H9 (cell line): ENCODE results near the gene QSER1. TPM values are rescaled to one million over a fixed set of nuclear protein-coding genes. Genes with fewer than 3 reads are reported as not detected.

Source experiments
- DNase-seq: peaks from one replicate; pipeline ENCODE4 v3.0.0-alpha.2; 2017
- H2AFZ ChIP-seq: one replicate; pipeline ENCODE4 v1.6.1; 2013; ENCODE audit warnings: mild to moderate bottlenecking, low read length, control low read depth, moderate library complexity
- H2AK5ac ChIP-seq: 2 replicates; pipeline ENCODE4 v1.6.1; 2013; ENCODE audit warnings: low read length, control low read depth, mixed read lengths; ENCODE audit not compliant: insufficient read length
- H2BK120ac ChIP-seq: one replicate; pipeline ENCODE4 v1.6.1; 2013; ENCODE audit warnings: low read depth, mild to moderate bottlenecking, low read length, control low read depth, inconsistent platforms; ENCODE audit not compliant: poor library complexity, severe bottlenecking
- H2BK12ac ChIP-seq: 2 replicates; pipeline ENCODE4 v1.6.1; 2013; ENCODE audit warnings: low read length, control low read depth, mixed read lengths, low read depth; ENCODE audit not compliant: insufficient read length
- H2BK15ac ChIP-seq: 2 replicates; pipeline ENCODE4 v1.6.1; 2013; ENCODE audit warnings: low read depth, low read length, control low read depth
- H2BK20ac ChIP-seq: one replicate; pipeline ENCODE4 v1.6.1; 2013; ENCODE audit warnings: low read depth, mild to moderate bottlenecking, low read length, control low read depth, inconsistent platforms; ENCODE audit not compliant: poor library complexity, severe bottlenecking
- H2BK5ac ChIP-seq: 2 replicates; pipeline ENCODE4 v1.6.1; 2013; ENCODE audit warnings: low read length, control low read depth, mixed read lengths; ENCODE audit not compliant: insufficient read length
- H3K14ac ChIP-seq: 2 replicates; pipeline ENCODE4 v1.6.1; 2013; ENCODE audit warnings: low read length, control low read depth; ENCODE audit not compliant: insufficient read depth
- H3K18ac ChIP-seq: 2 replicates; pipeline ENCODE4 v1.6.1; 2013; ENCODE audit warnings: low read depth, mild to moderate bottlenecking, mixed read lengths, low read length, control low read depth; ENCODE audit not compliant: insufficient read length
- H3K23ac ChIP-seq: 2 replicates; pipeline ENCODE4 v1.6.1; 2013; ENCODE audit warnings: low read length, control low read depth, mixed read lengths, low read depth; ENCODE audit not compliant: insufficient read length
- H3K23me2 ChIP-seq: 2 replicates; pipeline ENCODE4 v1.6.1; 2013; ENCODE audit warnings: low read depth, mild to moderate bottlenecking, mixed read lengths, low read length, control low read depth; ENCODE audit not compliant: insufficient read length, poor library complexity, severe bottlenecking
- H3K27ac ChIP-seq: 2 replicates; pipeline ENCODE4 v1.5.1; 2013; ENCODE audit warnings: low read length, control low read depth, mixed read lengths, low read depth; ENCODE audit not compliant: insufficient read length
- H3K27me3 ChIP-seq: 2 replicates; pipeline ENCODE4 v1.6.1; 2013; ENCODE audit warnings: low read length, control low read depth, inconsistent platforms; ENCODE audit not compliant: insufficient read depth
- H3K4ac ChIP-seq: 2 replicates; pipeline ENCODE4 v1.6.1; 2013; ENCODE audit warnings: low read depth, mild to moderate bottlenecking, control low read depth, inconsistent platforms, low read length, moderate library complexity
- H3K4me1 ChIP-seq: 2 replicates; pipeline ENCODE4 v1.6.1; 2013; ENCODE audit warnings: low read length, control low read depth, inconsistent platforms; ENCODE audit not compliant: insufficient read depth
- H3K4me2 ChIP-seq: 2 replicates; pipeline ENCODE4 v1.6.1; 2013; ENCODE audit warnings: low read length, control low read depth, mixed read lengths; ENCODE audit not compliant: insufficient read length, insufficient read depth
- H3K56ac ChIP-seq: 2 replicates; pipeline ENCODE4 v1.6.1; 2013; ENCODE audit warnings: low read depth, mild to moderate bottlenecking, mixed read lengths, low read length, control low read depth; ENCODE audit not compliant: insufficient read length
- H3K79me1 ChIP-seq: 2 replicates; pipeline ENCODE4 v1.6.1; 2013; ENCODE audit warnings: low read depth, mild to moderate bottlenecking, moderate library complexity, low read length, control low read depth, inconsistent platforms; ENCODE audit not compliant: insufficient read depth, poor library complexity, severe bottlenecking
- H3K79me2 ChIP-seq: 2 replicates; pipeline ENCODE4 v1.6.1; 2013; ENCODE audit warnings: low read length, control low read depth, inconsistent platforms; ENCODE audit not compliant: insufficient read depth
- H3K9ac ChIP-seq: 2 replicates; pipeline ENCODE4 v1.6.1; 2013; ENCODE audit warnings: low read length, control low read depth, mixed read lengths; ENCODE audit not compliant: insufficient read length; ENCODE audit errors: extremely low read depth
- H3K9me3 ChIP-seq: one replicate; pipeline ENCODE4 v1.6.1; 2013; ENCODE audit warnings: low read depth, low read length, inconsistent platforms; ENCODE audit not compliant: control insufficient read depth
- H3T11ph ChIP-seq: one replicate; pipeline ENCODE4 v1.6.1; 2013; ENCODE audit warnings: mild to moderate bottlenecking, low read length, control low read depth, inconsistent platforms
- H4K20me1 ChIP-seq: one replicate; pipeline ENCODE4 v1.6.1; 2013; ENCODE audit not compliant: control insufficient read depth, insufficient read length, insufficient read depth
- H4K5ac ChIP-seq: 2 replicates; pipeline ENCODE4 v1.6.1; 2013; ENCODE audit warnings: low read depth, mild to moderate bottlenecking, mixed read lengths, low read length, control low read depth; ENCODE audit not compliant: insufficient read length
- H4K8ac ChIP-seq: replicated peaks from 2 replicates; pipeline ENCODE4 v1.6.1; 2013; ENCODE audit warnings: low read length, control low read depth, mixed read lengths, low read depth; ENCODE audit not compliant: insufficient read length
- H4K91ac ChIP-seq: 2 replicates; pipeline ENCODE4 v1.6.1; 2013; ENCODE audit warnings: low read depth, mild to moderate bottlenecking, moderate library complexity, mixed read lengths, low read length, control low read depth; ENCODE audit not compliant: insufficient read length
- H3K27ac Mint-ChIP-seq, 3 experiments: 2 replicates in 2 of 3; 3 replicates in 1 of 3; pipeline ENCODE4 v1.8.0; 2020 to 2021; ENCODE audit warnings: mixed read lengths in 3 of 3, mild to moderate bottlenecking in 1 of 3, moderate library complexity in 1 of 3
- H3K27me3 Mint-ChIP-seq: 2 replicates; pipeline ENCODE4 v1.8.0; 2021; ENCODE audit warnings: low read depth, mild to moderate bottlenecking, moderate library complexity, mixed read lengths
- H3K36me3 Mint-ChIP-seq, 3 experiments: 2 replicates in 2 of 3; 3 replicates in 1 of 3; pipeline ENCODE4 v1.8.0; 2020 to 2021; ENCODE audit warnings: low read depth in 3 of 3, mixed read lengths in 3 of 3; ENCODE audit not compliant: insufficient read depth in 1 of 3
- H3K4me1 Mint-ChIP-seq, 2 experiments: 2 replicates each; pipeline ENCODE4 v1.8.0; 2020; ENCODE audit warnings: mixed read lengths in 2 of 2
- H3K4me3 Mint-ChIP-seq, 2 experiments: 2 replicates in 1 of 2; 3 replicates in 1 of 2; pipeline ENCODE4 v1.8.0; 2020 to 2021; ENCODE audit warnings: mild to moderate bottlenecking in 2 of 2, mixed read lengths in 2 of 2, moderate library complexity in 1 of 2
- H3K9me3 Mint-ChIP-seq, 2 experiments: 2 replicates in 1 of 2; 3 replicates in 1 of 2; pipeline ENCODE4 v1.8.0; 2020; ENCODE audit warnings: mild to moderate bottlenecking in 2 of 2, mixed read lengths in 2 of 2, moderate library complexity in 1 of 2
- WGBS: extraction: QIAGEN DNeasy Blood & Tissue Kit; methylation state at CpG from one replicate; pipeline ENCODE4 v1.1.7; 2013; ENCODE audit warnings: missing lambda C conversion rate, low lambda C conversion rate, mixed read lengths; ENCODE audit not compliant: insufficient read length; ENCODE audit errors: extremely low coverage; 5-methylcytosine and 5-hydroxymethylcytosine counted together
- total RNA-seq: library from RNA; stranded (reverse); gene quantifications from 2 replicates; pipeline ENCODE4 v1.2.1, GENCODE V29; 2021
- TF ChIP-seq, protein P1 (sequence below): fragments of 200-600 bp; sonication (generic); conservative IDR thresholded peaks from 3 replicates; pipeline ENCODE4 v1.8.0; 2021; ENCODE audit warnings: antibody characterized with exemption, mild to moderate bottlenecking

The QSER1 gene
- total RNA-seq, 1 experiment from 2014 or later = 139 TPM

DNA sequence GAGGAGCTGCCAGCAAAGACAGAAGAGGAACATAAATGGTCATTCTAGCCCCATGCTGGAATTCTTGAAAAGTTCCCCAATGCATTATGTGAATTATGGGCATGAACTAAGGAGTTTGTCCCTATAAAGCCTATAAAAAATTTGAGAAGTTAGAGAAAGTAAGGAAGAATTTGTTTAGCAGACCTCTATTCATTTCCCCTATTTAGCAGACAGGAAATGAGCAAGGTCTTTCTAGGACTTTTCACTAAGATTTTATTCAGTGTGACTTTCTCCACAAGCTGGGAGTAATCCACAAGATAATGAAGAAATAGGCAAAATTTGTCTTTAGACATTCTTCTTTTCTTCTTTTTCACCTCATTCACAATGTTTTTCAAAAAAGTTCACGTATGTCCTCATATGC is 42.9 kb upstream of the QSER1 start:
- H2BK20ac ChIP-seq = no peak overlapping the region
- no peak for DNase-seq
- no peak overlapping the region for H3K27ac ChIP-seq
- H2BK15ac ChIP-seq = no peak overlapping the region
- H3K14ac ChIP-seq = no peak overlapping the region
- H4K5ac ChIP-seq = no peak overlapping the region
- H3T11ph ChIP-seq = no peak overlapping the region
- no peak overlapping the region for H3K9ac ChIP-seq
- no peaks in the 10 kb centered on the region for H3K4me1 ChIP-seq
- TF ChIP-seq, protein P1, sequence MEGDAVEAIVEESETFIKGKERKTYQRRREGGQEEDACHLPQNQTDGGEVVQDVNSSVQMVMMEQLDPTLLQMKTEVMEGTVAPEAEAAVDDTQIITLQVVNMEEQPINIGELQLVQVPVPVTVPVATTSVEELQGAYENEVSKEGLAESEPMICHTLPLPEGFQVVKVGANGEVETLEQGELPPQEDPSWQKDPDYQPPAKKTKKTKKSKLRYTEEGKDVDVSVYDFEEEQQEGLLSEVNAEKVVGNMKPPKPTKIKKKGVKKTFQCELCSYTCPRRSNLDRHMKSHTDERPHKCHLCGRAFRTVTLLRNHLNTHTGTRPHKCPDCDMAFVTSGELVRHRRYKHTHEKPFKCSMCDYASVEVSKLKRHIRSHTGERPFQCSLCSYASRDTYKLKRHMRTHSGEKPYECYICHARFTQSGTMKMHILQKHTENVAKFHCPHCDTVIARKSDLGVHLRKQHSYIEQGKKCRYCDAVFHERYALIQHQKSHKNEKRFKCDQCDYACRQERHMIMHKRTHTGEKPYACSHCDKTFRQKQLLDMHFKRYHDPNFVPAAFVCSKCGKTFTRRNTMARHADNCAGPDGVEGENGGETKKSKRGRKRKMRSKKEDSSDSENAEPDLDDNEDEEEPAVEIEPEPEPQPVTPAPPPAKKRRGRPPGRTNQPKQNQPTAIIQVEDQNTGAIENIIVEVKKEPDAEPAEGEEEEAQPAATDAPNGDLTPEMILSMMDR = no peak
- H2AFZ ChIP-seq = no peak overlapping the region
- H3K27ac Mint-ChIP-seq = no peak overlapping the region
- no peaks in the 10 kb centered on the region for H3K79me1 ChIP-seq
- H3K4me3 Mint-ChIP-seq = no peak overlapping the region
- H2BK5ac ChIP-seq = no peak overlapping the region
- peaks cover 0 to 2% (median 0%) of the 10 kb centered on the region in 3 experiments; a peak in 1 of 7 replicates for H3K36me3 Mint-ChIP-seq
- no peaks in the 10 kb centered on the region for H4K20me1 ChIP-seq
- no peaks in the 10 kb centered on the region for H3K9me3 Mint-ChIP-seq
- H3K56ac ChIP-seq = no peak overlapping the region
- H2BK12ac ChIP-seq = no peak overlapping the region
- no peak overlapping the region for H4K91ac ChIP-seq
- no peak overlapping the region for H3K23ac ChIP-seq
- no peak overlapping the region for H2BK120ac ChIP-seq
- no peaks in the 10 kb centered on the region for H3K27me3 Mint-ChIP-seq
- no peaks in the 10 kb centered on the region for H3K9me3 ChIP-seq
- H3K4me1 Mint-ChIP-seq = peaks cover 7 to 8% of the 10 kb centered on the region in 2 experiments
- no peak overlapping the region for H3K18ac ChIP-seq
- no peak overlapping the region for H3K4me2 ChIP-seq
- no peak overlapping the region for H2AK5ac ChIP-seq
- no peaks in the 10 kb centered on the region for H3K23me2 ChIP-seq
- WGBS = no CpG with 5 or more reads among the region's 1 CpG
- H3K27me3 ChIP-seq = no peaks in the 10 kb centered on the region
- H3K4ac ChIP-seq = no peak overlapping the region
- H4K8ac ChIP-seq = no peak overlapping the region
- no peaks in the 10 kb centered on the region for H3K79me2 ChIP-seq
